A549 (cell line): Measurements from ENCODE around the gene MED23.

ENCODE experiments used
- CTCF ChIP-seq: fragments of >200 bp; sonication (Bioruptor Twin); formaldehyde crosslinking; IDR thresholded peaks from 3 replicates; pipeline ENCODE4 v1.5.1; 2016
- HDAC2 ChIP-seq: fragments of 200-600 bp; sonication (generic); IDR thresholded peaks from 2 replicates; pipeline ENCODE4 v1.6.1; 2016
- HOXB5 ChIP-seq: fragments of 250-450 bp; sonication (Bioruptor Pico); IDR thresholded peaks from 2 replicates; pipeline ENCODE4 v1.5.0; 2020; ENCODE audit warnings: mild to moderate bottlenecking, moderate library complexity
- JUNB ChIP-seq: fragments of >200 bp; sonication (Bioruptor Twin); formaldehyde crosslinking; IDR thresholded peaks from 2 replicates; pipeline ENCODE4 v1.6.1; 2016
- NR3C1 ChIP-seq: fragments of >200 bp; sonication (Bioruptor Twin); formaldehyde crosslinking; IDR thresholded peaks from 3 replicates; pipeline ENCODE4 v1.6.1; 2017
- POLR2A ChIP-seq: IDR thresholded peaks from 2 replicates; pipeline ENCODE4 v1.6.1; 2012; ENCODE audit warnings: mild to moderate bottlenecking, low read length

GRCh38 chr6:131587909-131588308 is 40.1 kb downstream of the MED23 start:
- TF ChIP-seq POLR2A (no peak), CTCF (no peak), HDAC2 (no peak), NR3C1 (no peak), JUNB (no peak), HOXB5 (CRISPR knock-in tag) (no peak)
